ENCODE data around the gene PEAK1.

DNA sequence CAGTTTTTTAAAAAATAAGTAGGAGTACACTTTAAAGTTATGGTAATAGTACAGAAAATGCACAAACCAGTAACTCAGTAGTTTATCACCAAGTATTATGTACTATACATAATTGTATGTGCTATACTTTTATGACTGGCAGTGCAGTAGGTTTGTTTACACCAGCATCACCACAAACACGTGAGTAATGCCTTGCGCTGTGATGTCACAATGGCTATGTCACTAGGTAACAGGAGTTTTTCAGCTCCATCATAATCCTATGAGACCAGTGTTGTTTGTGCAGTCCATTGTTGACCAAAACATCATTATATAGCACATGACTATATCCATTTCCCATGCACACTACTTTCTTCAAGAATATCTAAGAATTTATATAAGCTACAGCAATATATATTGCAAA, 280.6 kb downstream of the PEAK1 start:
- TF ChIP-seq ZNF138 (tag by site-specific recombination; IDR thresholded peaks at IDR 0.05; ENCODE audit: borderline replicate concordance) (no peak), PBX3 (CRISPR knock-in tag; IDR thresholded peaks at IDR 0.05) (no peak), ZNF555 (tag by site-specific recombination; conservative IDR thresholded peaks at IDR 0.05) (no peak), ZNF843 (tag by site-specific recombination; IDR thresholded peaks at IDR 0.05) (no peak), CTCF (tag by site-specific recombination; IDR thresholded peaks at IDR 0.05) (no peak), ZNF677 (tag by site-specific recombination; IDR thresholded peaks at IDR 0.05) (no peak), ZNF624 (tag by site-specific recombination; IDR thresholded peaks at IDR 0.05) (no peak), ZFHX2 (tag by site-specific recombination; conservative IDR thresholded peaks at IDR 0.05) (no peak), ZBTB7A (tag by site-specific recombination; IDR thresholded peaks at IDR 0.05; ENCODE audit: low read depth) (no peak), ZNF596 (tag by site-specific recombination; IDR thresholded peaks at IDR 0.05) (no peak), ZNF785 (tag by site-specific recombination; IDR thresholded peaks at IDR 0.05) (no peak)
- TF ChIP-seq, protein P1, sequence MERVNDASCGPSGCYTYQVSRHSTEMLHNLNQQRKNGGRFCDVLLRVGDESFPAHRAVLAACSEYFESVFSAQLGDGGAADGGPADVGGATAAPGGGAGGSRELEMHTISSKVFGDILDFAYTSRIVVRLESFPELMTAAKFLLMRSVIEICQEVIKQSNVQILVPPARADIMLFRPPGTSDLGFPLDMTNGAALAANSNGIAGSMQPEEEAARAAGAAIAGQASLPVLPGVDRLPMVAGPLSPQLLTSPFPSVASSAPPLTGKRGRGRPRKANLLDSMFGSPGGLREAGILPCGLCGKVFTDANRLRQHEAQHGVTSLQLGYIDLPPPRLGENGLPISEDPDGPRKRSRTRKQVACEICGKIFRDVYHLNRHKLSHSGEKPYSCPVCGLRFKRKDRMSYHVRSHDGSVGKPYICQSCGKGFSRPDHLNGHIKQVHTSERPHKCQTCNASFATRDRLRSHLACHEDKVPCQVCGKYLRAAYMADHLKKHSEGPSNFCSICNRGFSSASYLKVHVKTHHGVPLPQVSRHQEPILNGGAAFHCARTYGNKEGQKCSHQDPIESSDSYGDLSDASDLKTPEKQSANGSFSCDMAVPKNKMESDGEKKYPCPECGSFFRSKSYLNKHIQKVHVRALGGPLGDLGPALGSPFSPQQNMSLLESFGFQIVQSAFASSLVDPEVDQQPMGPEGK (tag by site-specific recombination; IDR thresholded peaks at IDR 0.05), result no peak
- TF ChIP-seq, protein P2, sequence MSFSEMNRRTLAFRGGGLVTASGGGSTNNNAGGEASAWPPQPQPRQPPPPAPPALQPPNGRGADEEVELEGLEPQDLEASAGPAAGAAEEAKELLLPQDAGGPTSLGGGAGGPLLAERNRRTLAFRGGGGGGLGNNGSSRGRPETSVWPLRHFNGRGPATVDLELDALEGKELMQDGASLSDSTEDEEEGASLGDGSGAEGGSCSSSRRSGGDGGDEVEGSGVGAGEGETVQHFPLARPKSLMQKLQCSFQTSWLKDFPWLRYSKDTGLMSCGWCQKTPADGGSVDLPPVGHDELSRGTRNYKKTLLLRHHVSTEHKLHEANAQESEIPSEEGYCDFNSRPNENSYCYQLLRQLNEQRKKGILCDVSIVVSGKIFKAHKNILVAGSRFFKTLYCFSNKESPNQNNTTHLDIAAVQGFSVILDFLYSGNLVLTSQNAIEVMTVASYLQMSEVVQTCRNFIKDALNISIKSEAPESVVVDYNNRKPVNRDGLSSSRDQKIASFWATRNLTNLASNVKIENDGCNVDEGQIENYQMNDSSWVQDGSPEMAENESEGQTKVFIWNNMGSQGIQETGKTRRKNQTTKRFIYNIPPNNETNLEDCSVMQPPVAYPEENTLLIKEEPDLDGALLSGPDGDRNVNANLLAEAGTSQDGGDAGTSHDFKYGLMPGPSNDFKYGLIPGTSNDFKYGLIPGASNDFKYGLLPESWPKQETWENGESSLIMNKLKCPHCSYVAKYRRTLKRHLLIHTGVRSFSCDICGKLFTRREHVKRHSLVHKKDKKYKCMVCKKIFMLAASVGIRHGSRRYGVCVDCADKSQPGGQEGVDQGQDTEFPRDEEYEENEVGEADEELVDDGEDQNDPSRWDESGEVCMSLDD (tag by site-specific recombination; IDR thresholded peaks at IDR 0.05), result no peak

Data from HEK293 (cell line).